Endothelial cell of umbilical vein (primary cell): Measurements from ENCODE around the gene SRD5A1. TPM values are rescaled to one million over a fixed set of nuclear protein-coding genes. Genes with fewer than 3 reads are reported as not detected.

Experiments used
- BruUV-seq: library from RNA; stranded (reverse); fragments of 400-500 nt; replicated peaks from 2 replicates; lab custom pipeline; 2021; lab: Mats Ljungman, UMichigan
- CTCF ChIA-PET: fragments of 300-600, 350-600 bp; sonication (Branson Sonifier 250); formaldehyde crosslinking; loops from one replicate; lab custom pipeline; 2021; ENCODE audit warnings: antibody characterized with exemption, inconsistent platforms; lab: Charles Lee
- POLR2A ChIA-PET: fragments of 300-600, 350-600 bp; sonication (Branson Sonifier 250); formaldehyde crosslinking; loops from one replicate; lab custom pipeline; 2021; ENCODE audit warnings: antibody characterized with exemption, inconsistent platforms; lab: Charles Lee
- DNase-seq: peaks from one replicate; pipeline ENCODE4 v3.0.0-alpha.2; 2011; ENCODE audit warnings: low read depth, low spot score
- FAIRE-seq: peaks from 2 replicates; lab custom pipeline; 2011; peaks lifted over from hg19 to GRCh38; lab: Jason Lieb, UNC
- H2AFZ ChIP-seq: 2 replicates; pipeline ENCODE4 v1.6.0; 2012; ENCODE audit warnings: low read depth, low read length, control low read depth, inconsistent platforms
- H3K27ac ChIP-seq: 2 replicates; pipeline ENCODE4 v1.5.1; 2011; ENCODE audit warnings: low read depth, mild to moderate bottlenecking, control low read depth, low read length, moderate library complexity; ENCODE audit not compliant: insufficient read depth
- H3K27me3 ChIP-seq, 2 experiments: 2 replicates each; pipeline versions ENCODE4 v1.6.0 to v1.6.1; 2011; ENCODE audit warnings: low read length in 2 of 2, mixed read lengths in 1 of 2; ENCODE audit not compliant: control insufficient read depth in 2 of 2, insufficient read depth in 2 of 2
- H3K36me3 ChIP-seq, 2 experiments: 2 replicates in 1 of 2; 3 replicates in 1 of 2; pipeline ENCODE4 v1.5.1; 2011; ENCODE audit warnings: low read length in 2 of 2, mild to moderate bottlenecking in 1 of 2, moderate library complexity in 1 of 2; ENCODE audit not compliant: control insufficient read depth in 2 of 2, insufficient read depth in 2 of 2; ENCODE audit errors: extremely low read depth in 1 of 2
- H3K4me1 ChIP-seq: 3 replicates; pipeline ENCODE4 v1.5.1; 2011; ENCODE audit warnings: mild to moderate bottlenecking, low read length; ENCODE audit not compliant: control insufficient read depth, insufficient read depth; ENCODE audit errors: extremely low read depth
- H3K4me2 ChIP-seq: 2 replicates; pipeline ENCODE4 v1.6.1; 2011; ENCODE audit warnings: low read length, control low read depth, mixed read lengths; ENCODE audit not compliant: insufficient read depth
- H3K4me3 ChIP-seq, 3 experiments: fragments of 200-600 bp in 1 of 3; sonication (generic), shearing (Covaris generic) in 1 of 3; replicated peaks in 1 of 3; 2 replicates each; pipeline ENCODE4 v1.5.1; 2011 to 2016; ENCODE audit warnings: control low read depth in 3 of 3, low read length in 3 of 3, mild to moderate bottlenecking in 2 of 3, inconsistent platforms in 1 of 3, low read depth in 1 of 3, moderate library complexity in 1 of 3; ENCODE audit not compliant: insufficient read depth in 1 of 3
- H3K79me2 ChIP-seq: 2 replicates; pipeline ENCODE4 v1.6.0; 2012; ENCODE audit warnings: low read length, inconsistent platforms; ENCODE audit not compliant: control insufficient read depth, insufficient read depth
- H3K9ac ChIP-seq: replicated peaks from 2 replicates; pipeline ENCODE3; 2011; ENCODE audit warnings: low read length, control low read depth; ENCODE audit not compliant: insufficient read depth; ENCODE audit errors: extremely low read depth
- H3K9me1 ChIP-seq: replicated peaks from 3 replicates; pipeline ENCODE4 v1.6.0; 2011; ENCODE audit warnings: mild to moderate bottlenecking, low read length; ENCODE audit not compliant: control insufficient read depth, insufficient read depth; ENCODE audit errors: extremely low read depth
- H3K9me3 ChIP-seq: replicated peaks from 2 replicates; pipeline ENCODE4 v1.5.1; 2012; ENCODE audit warnings: low read length, inconsistent platforms; ENCODE audit not compliant: control insufficient read depth, insufficient read depth
- H4K20me1 ChIP-seq: replicated peaks from 2 replicates; pipeline ENCODE3; 2011; ENCODE audit warnings: mild to moderate bottlenecking, low read length; ENCODE audit not compliant: control insufficient read depth, insufficient read depth; ENCODE audit errors: extremely low read depth
- CTCF ChIP-seq, 2 donors: IDR thresholded peaks; 1 replicate in 1 of 2; 2 replicates in 1 of 2; pipeline ENCODE4 v1.5.1; 2011; ENCODE audit warnings: low read length in 2 of 2, mild to moderate bottlenecking in 2 of 2, moderate library complexity in 2 of 2, control low read depth in 1 of 2, inconsistent platforms in 1 of 2, low read depth in 1 of 2; ENCODE audit not compliant: insufficient read depth in 1 of 2; ENCODE audit errors: extremely low read depth in 1 of 2
- EZH2 ChIP-seq: IDR thresholded peaks from 2 replicates; pipeline ENCODE4 v1.6.1; 2012; ENCODE audit warnings: borderline replicate concordance, low read depth, mild to moderate bottlenecking, moderate library complexity, low read length, inconsistent platforms; ENCODE audit not compliant: severe bottlenecking
- FOS ChIP-seq: IDR thresholded peaks from 2 replicates; pipeline ENCODE4 v1.6.1; 2011; ENCODE audit warnings: mild to moderate bottlenecking, low read length, moderate library complexity, borderline replicate concordance; ENCODE audit not compliant: insufficient read depth
- GATA2 ChIP-seq: IDR thresholded peaks from 2 replicates; pipeline ENCODE4 v1.7.0; 2011; ENCODE audit warnings: low read depth, mild to moderate bottlenecking, moderate library complexity, mixed read lengths, low read length; ENCODE audit not compliant: insufficient read length, insufficient read depth
- JUN ChIP-seq: IDR thresholded peaks from 2 replicates; pipeline ENCODE4 v1.6.1; 2011; ENCODE audit warnings: borderline replicate concordance, low read depth; ENCODE audit not compliant: insufficient read length, insufficient read depth
- MYC ChIP-seq: IDR thresholded peaks from one replicate; pipeline ENCODE4 v1.6.1; 2011; ENCODE audit warnings: mild to moderate bottlenecking, low read depth, low read length
- POLR2A ChIP-seq: IDR thresholded peaks from 2 replicates; pipeline ENCODE4 v1.6.1; 2012; ENCODE audit warnings: low read depth, mild to moderate bottlenecking, control low read depth, low read length
- POLR2AphosphoS5 ChIP-seq: IDR thresholded peaks from 2 replicates; pipeline ENCODE4 v1.6.1; 2012; ENCODE audit warnings: low read depth, mild to moderate bottlenecking, control low read depth, low read length, moderate library complexity; ENCODE audit not compliant: insufficient read depth
- dilution Hi-C: fragments of 300-500 bp; cut with MboI; formaldehyde crosslinking; loops from one replicate; pipeline ENCODE4 v1.15.0; 2019; ENCODE audit warnings: low sequenced_read_pairs; ENCODE audit not compliant: extremely low pct_ligation_motif_present
- intact Hi-C: fragments of 100-400 bp; cut with micrococcal nuclease; formaldehyde crosslinking; loops from one replicate; pipeline ENCODE4 v1.10.0; 2022
- polyA plus RNA-seq, 4 experiments: library from polyadenylated mRNA; depleted of rRNA in 3 of 4; stranded (reverse) in 3 of 4; unstranded in 1 of 4; fragments of >200 nt; gene quantifications; 2 replicates each; pipeline versions ENCODE4 v1.2.1 to v1.2.3, GENCODE V29; 2011 to 2012; ENCODE audit warnings: missing spikeins in 1 of 4
- total RNA-seq: library from RNA; stranded (reverse); gene quantifications from 2 replicates; pipeline ENCODE4 v1.2.3, GENCODE V29; 2021
- TF ChIP-seq, protein P1 (sequence below): IDR thresholded peaks from 2 replicates; pipeline ENCODE4 v1.6.1; 2011; ENCODE audit not compliant: insufficient read depth, insufficient read length

The SRD5A1 gene
- total and polyA plus RNA-seq, 2 donors (not counting 3 experiments of a cell fraction or from before 2014, with no cell fraction given), result 11.6 to 14.8 TPM

DNA sequence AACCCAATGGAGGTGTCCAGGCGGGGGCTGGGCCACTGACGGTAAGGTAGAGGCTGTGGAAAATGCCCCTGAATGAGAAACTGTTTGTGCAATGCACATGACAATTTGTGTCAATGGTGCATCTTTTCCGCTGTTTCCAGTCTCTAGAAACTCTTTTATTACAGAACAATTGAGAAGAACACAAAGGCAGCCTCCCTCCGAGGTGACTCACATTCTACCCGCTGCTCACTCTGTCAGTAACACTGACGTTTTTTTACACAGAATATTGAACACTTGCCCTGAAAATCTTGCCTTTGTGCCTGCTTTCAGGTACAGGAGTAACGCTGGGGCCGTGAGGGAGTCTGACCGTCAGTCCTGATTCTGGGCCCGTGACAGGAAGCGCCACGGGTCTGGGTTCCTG, 68.3 kb downstream of the SRD5A1 start:
- CTCF ChIA-PET, result no interaction called here
- intact Hi-C loops, result no loop called here

GRCh38 chr5:6702633-6703032, 69.4 kb downstream of the SRD5A1 start:
- Histone ChIP-seq H3K9me1 (no peaks in the 10 kb centered on the region), H3K27me3 (peaks cover 3 to 15% of the 10 kb centered on the region in 2 experiments), H3K4me2 (no peak overlapping the region), H4K20me1 (no peaks in the 10 kb centered on the region), H3K36me3 (no peaks in the 10 kb centered on the region), H3K9ac (no peak overlapping the region), H2AFZ (no peak overlapping the region), H3K4me3 (no peak overlapping the region), H3K9me3 (no peaks in the 10 kb centered on the region), H3K4me1 (no peaks in the 10 kb centered on the region), H3K79me2 (no peaks in the 10 kb centered on the region), H3K27ac (no peak overlapping the region)
- TF ChIP-seq CTCF (IDR thresholded peaks at IDR 0.05; ENCODE audit: extremely low read depth in 1 of 2, insufficient read depth in 1 of 2, low read depth in 1 of 2, low read length in 2 of 2) (no peak), FOS (no peak), JUN (no peak), POLR2AphosphoS5 (no peak), MYC (no peak), EZH2 (no peak), POLR2A (no peak), GATA2 (no peak)
- TF ChIP-seq, protein P1, sequence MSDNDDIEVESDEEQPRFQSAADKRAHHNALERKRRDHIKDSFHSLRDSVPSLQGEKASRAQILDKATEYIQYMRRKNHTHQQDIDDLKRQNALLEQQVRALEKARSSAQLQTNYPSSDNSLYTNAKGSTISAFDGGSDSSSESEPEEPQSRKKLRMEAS, result no peak
- intact Hi-C loops (no loop called here), dilution Hi-C loops (no loop called here)
- POLR2A ChIA-PET, result no interaction called here
- FAIRE-seq, result no peak
- DNase-seq, result no peak
- CTCF ChIA-PET, result no interaction called here
- BruUV-seq, result no TSS peak

More for the DNA sequence above, 68.3 kb downstream of the SRD5A1 start:
- H3K9ac ChIP-seq, result no peak overlapping the region
- TF ChIP-seq GATA2, result no peak
- no peak for TF ChIP-seq EZH2
- no peak for TF ChIP-seq JUN
- TF ChIP-seq, protein P1, result no peak
- TF ChIP-seq FOS, result no peak
- H3K4me2 ChIP-seq, result no peak overlapping the region
- H3K79me2 ChIP-seq, result no peaks in the 10 kb centered on the region
- FAIRE-seq (no peak), DNase-seq (no peak)
- no peak overlapping the region for H2AFZ ChIP-seq
- no peaks in the 10 kb centered on the region for H3K9me3 ChIP-seq
- no peaks in the 10 kb centered on the region for H3K36me3 ChIP-seq
- peaks cover 3 to 21% of the 10 kb centered on the region in 2 experiments for H3K27me3 ChIP-seq
- H3K9me1 ChIP-seq, result no peaks in the 10 kb centered on the region
- H3K4me1 ChIP-seq, result no peaks in the 10 kb centered on the region
- no peaks in the 10 kb centered on the region for H4K20me1 ChIP-seq
- POLR2A ChIA-PET, result no interaction called here
- dilution Hi-C loops, result no loop called here
- no peak overlapping the region for H3K4me3 ChIP-seq
- no peak overlapping the region for H3K27ac ChIP-seq
- BruUV-seq, result no TSS peak
